ENCODE results near the gene ISCU.

GRCh38 chr12:108611884-108612415 is 49.6 kb downstream of the ISCU start:
- TF ChIP-seq CEBPB (IDR thresholded peaks at IDR 0.05), result no peak
- TF ChIP-seq EP300 (IDR thresholded peaks at IDR 0.05; ENCODE audit: borderline replicate concordance), result no peak
- no peak for TF ChIP-seq REST (IDR thresholded peaks at IDR 0.05; ENCODE audit: low read depth)

Data from Ishikawa (cell line).